ENCODE measurements around the gene RGS6. TPM values are rescaled to one million over a fixed set of nuclear protein-coding genes. Genes with fewer than 3 reads are reported as not detected.

The RGS6 gene
- total RNA-seq, 4 donors from 2014 or later: 0.83 to 2.4 (median 1.5) TPM

GRCh38 chr14:72253503-72253902 lies 321.3 kb downstream of the RGS6 start:
- Histone ChIP-seq H3K27me3 (no peaks in the 10 kb centered on the region), H3K27ac (replicated peaks in 1 of 4) (no peak overlapping the region), H3K4me3 (no peak overlapping the region), H3K4me1 (no peaks in the 10 kb centered on the region), H3K9me3 (peaks cover 0 to 5% (median 0%) of the 10 kb centered on the region in 4 donors), H3K36me3 (no peaks in the 10 kb centered on the region)
- intact Hi-C loops (cut with DNase I): no loop called here
- TF ChIP-seq POLR2AphosphoS5 (IDR thresholded peaks at IDR 0.05): no peak
- no peak for TF ChIP-seq EP300 (IDR thresholded peaks at IDR 0.05)
- TF ChIP-seq POLR2A (IDR thresholded peaks at IDR 0.05; ENCODE audit: low read depth): no peak
- TF ChIP-seq CTCF (IDR thresholded peaks at IDR 0.05): no peak
- peak; percentile 47 for DNase-seq (ENCODE audit: extremely low spot score)
- 85% methylated on average over 2 of the region's 2 CpGs for WGBS

- TF ChIP-seq CTCF (IDR thresholded peaks at IDR 0.05) (no peak), POLR2A (IDR thresholded peaks at IDR 0.05; ENCODE audit: low read depth) (no peak), POLR2AphosphoS5 (IDR thresholded peaks at IDR 0.05) (no peak), EP300 (IDR thresholded peaks at IDR 0.05) (no peak)
- H3K36me3 ChIP-seq: no peaks in the 10 kb centered on the region
- no peak overlapping the region for H3K27ac ChIP-seq (replicated peaks in 1 of 4)
- no peaks in the 10 kb centered on the region for H3K27me3 ChIP-seq
- intact Hi-C loops (cut with DNase I): no loop called here
- peaks cover 0 to 5% (median 0%) of the 10 kb centered on the region in 4 donors for H3K9me3 ChIP-seq
- no peak overlapping the region for H3K4me3 ChIP-seq
- peak; percentile 66 for DNase-seq (ENCODE audit: extremely low spot score)
- 100% methylated on average over 2 of the region's 2 CpGs for WGBS
- no peaks in the 10 kb centered on the region for H3K4me1 ChIP-seq
Observed at GRCh38 chr14:72254202-72254936, 322.1 kb downstream of the RGS6 start.

GRCh38 chr14:72254937-72255472 lies 322.8 kb downstream of the RGS6 start:
- Histone ChIP-seq H3K9me3 (peaks cover 0 to 5% (median 0%) of the 10 kb centered on the region in 4 donors), H3K36me3 (no peaks in the 10 kb centered on the region), H3K27ac (replicated peaks in 1 of 4) (no peak overlapping the region), H3K4me1 (no peaks in the 10 kb centered on the region), H3K27me3 (no peaks in the 10 kb centered on the region), H3K4me3 (no peak overlapping the region)
- TF ChIP-seq POLR2AphosphoS5 (IDR thresholded peaks at IDR 0.05) (no peak), EP300 (IDR thresholded peaks at IDR 0.05) (no peak), POLR2A (IDR thresholded peaks at IDR 0.05; ENCODE audit: low read depth) (no peak), CTCF (IDR thresholded peaks at IDR 0.05) (no peak)
- intact Hi-C loops (cut with DNase I): no loop called here
- peak; percentile 68 for DNase-seq (ENCODE audit: extremely low spot score)
- 67% methylated on average over 4 of the region's 4 CpGs for WGBS

- TF ChIP-seq CTCF (IDR thresholded peaks at IDR 0.05) (no peak), POLR2AphosphoS5 (IDR thresholded peaks at IDR 0.05) (no peak), POLR2A (IDR thresholded peaks at IDR 0.05; ENCODE audit: low read depth) (no peak), EP300 (IDR thresholded peaks at IDR 0.05) (no peak)
- H3K27ac ChIP-seq (replicated peaks in 1 of 4): no peak overlapping the region
- 100% methylated on average over 1 of the region's 1 CpG for WGBS
- intact Hi-C loops (cut with DNase I): no loop called here
- H3K27me3 ChIP-seq: no peaks in the 10 kb centered on the region
- DNase-seq (ENCODE audit: extremely low spot score): peak; percentile 8
- H3K4me1 ChIP-seq: no peaks in the 10 kb centered on the region
- H3K4me3 ChIP-seq: no peak overlapping the region
- H3K9me3 ChIP-seq: peaks cover 0 to 5% (median 0%) of the 10 kb centered on the region in 4 donors
- no peaks in the 10 kb centered on the region for H3K36me3 ChIP-seq
Observed at GRCh38 chr14:72256055-72256454, 323.8 kb downstream of the RGS6 start.
